Muscle layer of duodenum (tissue), 2 donors: Measurements from ENCODE around the gene RAB1B.

Experiments
- H3K27ac ChIP-seq: one replicate; pipeline ENCODE4 v1.7.0; 2013; ENCODE audit warnings: mild to moderate bottlenecking, low read length
- H3K27me3 ChIP-seq: one replicate; pipeline ENCODE4 v1.7.0; 2013; ENCODE audit warnings: low read depth, mild to moderate bottlenecking, control low read depth, low read length
- H3K36me3 ChIP-seq, 2 donors: one replicate each; pipeline ENCODE4 v1.7.0; 2013; ENCODE audit warnings: low read length in 2 of 2, control low read depth in 1 of 2, mild to moderate bottlenecking in 1 of 2; ENCODE audit not compliant: insufficient read depth in 2 of 2, control insufficient read depth in 1 of 2
- H3K4me1 ChIP-seq, 2 donors: one replicate each; pipeline ENCODE4 v1.7.0; 2013; ENCODE audit warnings: low read length in 2 of 2, mild to moderate bottlenecking in 2 of 2, control low read depth in 1 of 2, moderate library complexity in 1 of 2; ENCODE audit not compliant: insufficient read depth in 2 of 2, control insufficient read depth in 1 of 2
- H3K4me3 ChIP-seq, 2 donors: one replicate each; pipeline ENCODE4 v1.7.0; 2013; ENCODE audit warnings: low read length in 2 of 2, low read depth in 1 of 2, mild to moderate bottlenecking in 1 of 2
- H3K9me3 ChIP-seq, 2 donors: one replicate each; pipeline ENCODE4 v1.7.0; 2013; ENCODE audit warnings: low read length in 2 of 2, control low read depth in 1 of 2, mild to moderate bottlenecking in 1 of 2; ENCODE audit not compliant: control insufficient read depth in 1 of 2
- donor health status: healthy.

The RAB1B gene

DNA sequence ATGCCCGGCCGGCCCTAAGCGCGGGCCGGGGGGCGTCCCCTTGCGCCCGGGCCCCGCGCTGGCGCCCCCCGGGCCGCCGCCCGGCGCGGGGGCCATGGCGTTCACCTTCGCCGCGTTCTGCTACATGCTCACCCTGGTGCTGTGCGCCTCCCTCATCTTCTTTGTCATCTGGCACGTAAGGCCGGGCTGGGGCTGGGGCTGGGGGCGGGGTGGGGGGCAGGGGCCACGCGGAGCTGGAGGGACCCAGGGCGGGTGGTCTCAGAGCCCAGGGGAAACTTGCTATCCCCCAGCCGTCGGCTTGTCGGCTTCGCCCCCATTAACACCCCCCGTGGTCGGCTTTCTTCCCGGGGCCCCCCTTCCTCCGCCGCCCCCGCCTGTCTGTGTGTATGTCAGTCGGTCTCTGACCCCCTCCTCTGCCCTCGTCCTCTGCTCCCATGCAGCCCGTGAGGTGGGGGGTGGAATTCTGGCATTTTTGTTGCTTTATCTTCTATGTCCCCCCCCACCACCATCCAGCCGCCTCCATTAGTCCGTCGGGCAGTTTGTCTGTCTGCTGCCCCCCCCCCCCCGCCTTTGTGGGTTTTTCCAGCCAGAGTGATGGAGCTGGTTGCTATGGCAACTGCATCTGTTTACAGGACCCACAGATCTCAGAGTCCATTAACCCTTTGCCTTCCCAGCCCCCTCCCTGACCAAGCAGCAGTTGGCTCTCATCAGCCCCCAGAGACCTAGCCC lies 10.1 kb downstream of the RAB1B start:
- no peak overlapping the region for H3K4me3 ChIP-seq
- peaks cover 18 to 30% of the 10 kb centered on the region in 2 donors for H3K36me3 ChIP-seq
- H3K27ac ChIP-seq = no peak overlapping the region
- H3K27me3 ChIP-seq = no peaks in the 10 kb centered on the region
- peaks cover 0 to 26% of the 10 kb centered on the region in 2 donors for H3K4me1 ChIP-seq
- no peaks in the 10 kb centered on the region for H3K9me3 ChIP-seq

DNA sequence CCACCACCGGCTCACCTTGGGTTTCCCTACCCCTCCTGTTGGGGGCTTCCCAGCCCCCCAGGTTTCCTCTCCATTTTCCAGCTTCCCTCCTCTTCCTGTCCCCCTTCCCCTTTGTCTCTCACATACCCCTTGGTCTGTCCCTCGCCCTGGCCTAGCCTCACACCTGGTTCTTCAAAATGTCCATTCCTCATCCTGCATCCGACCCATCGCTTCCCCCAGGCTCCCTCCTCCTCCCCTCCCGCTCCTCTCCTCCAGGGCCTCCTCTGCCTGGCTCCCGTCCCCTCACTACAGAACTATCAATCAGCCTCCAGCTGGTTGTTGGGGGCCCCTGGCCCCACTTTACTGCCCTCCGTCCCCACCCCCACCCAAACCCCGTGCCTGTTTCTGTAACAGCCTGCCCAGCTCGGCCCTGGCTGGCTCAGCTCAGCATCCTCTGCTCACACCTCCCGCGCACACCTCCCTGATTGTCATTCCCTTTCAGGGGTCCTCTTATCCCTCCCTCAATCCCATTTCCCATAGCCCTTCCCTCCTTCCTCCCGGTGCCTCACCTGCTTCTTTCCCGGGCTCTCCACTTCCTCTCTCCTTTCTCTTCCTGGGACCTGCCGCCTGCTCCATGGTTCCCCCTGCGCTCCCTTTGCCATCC lies 10.8 kb downstream of the RAB1B start:
- Histone ChIP-seq H3K4me3 (no peak overlapping the region), H3K27me3 (no peaks in the 10 kb centered on the region), H3K36me3 (peaks cover 11 to 26% of the 10 kb centered on the region in 2 donors), H3K27ac (no peak overlapping the region), H3K4me1 (peaks cover 0 to 26% of the 10 kb centered on the region in 2 donors), H3K9me3 (no peaks in the 10 kb centered on the region)

DNA sequence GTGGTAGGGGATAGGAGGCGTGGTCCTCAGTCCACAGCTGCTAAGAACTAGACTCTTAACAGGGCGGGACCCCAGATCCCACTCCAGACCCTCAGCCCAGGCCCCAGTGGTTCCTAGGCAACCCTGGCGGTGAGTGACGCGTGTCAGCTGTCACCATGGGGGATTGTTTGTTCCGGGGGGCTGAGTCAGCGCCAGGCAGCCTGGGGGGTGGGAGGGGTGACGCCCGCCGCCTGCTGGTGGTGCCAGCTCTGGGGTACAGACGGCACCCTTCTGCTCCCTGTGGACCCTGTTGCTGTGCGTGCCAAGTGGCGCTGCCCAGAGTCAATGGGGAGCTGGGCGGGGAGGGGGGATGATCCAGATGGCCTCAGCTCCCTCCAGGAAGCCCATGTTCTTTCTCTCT lies 12.0 kb downstream of the RAB1B start:
- Histone ChIP-seq H3K36me3 (peaks cover 4 to 22% of the 10 kb centered on the region in 2 donors), H3K27ac (no peak overlapping the region), H3K4me1 (peaks cover 0 to 26% of the 10 kb centered on the region in 2 donors), H3K9me3 (no peaks in the 10 kb centered on the region), H3K4me3 (no peak overlapping the region), H3K27me3 (no peaks in the 10 kb centered on the region)

DNA sequence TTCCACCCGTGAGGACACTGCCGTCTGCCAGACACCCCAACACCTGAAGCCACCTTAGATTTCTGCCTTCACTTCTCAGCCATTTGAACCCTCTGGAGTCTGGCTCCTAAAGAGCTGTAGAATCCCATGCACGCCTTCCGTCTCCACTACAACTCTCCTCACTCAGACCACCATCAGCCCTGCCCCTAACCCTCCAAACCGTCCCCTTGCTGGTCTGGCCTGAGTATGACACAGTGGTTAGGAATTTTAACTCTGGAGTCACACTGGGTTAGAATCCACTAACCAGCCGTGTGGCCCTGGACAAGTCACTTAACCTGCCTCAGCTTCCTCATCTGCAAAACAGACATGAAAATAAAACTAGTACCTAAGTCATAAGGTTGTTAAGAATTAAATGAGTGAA lies 12.6 kb downstream of the RAB1B start:
- Histone ChIP-seq H3K27me3 (no peaks in the 10 kb centered on the region), H3K27ac (no peak overlapping the region), H3K4me3 (no peak overlapping the region), H3K36me3 (peaks cover 7 to 16% of the 10 kb centered on the region in 2 donors), H3K9me3 (no peaks in the 10 kb centered on the region), H3K4me1 (peaks cover 0 to 26% of the 10 kb centered on the region in 2 donors)

DNA sequence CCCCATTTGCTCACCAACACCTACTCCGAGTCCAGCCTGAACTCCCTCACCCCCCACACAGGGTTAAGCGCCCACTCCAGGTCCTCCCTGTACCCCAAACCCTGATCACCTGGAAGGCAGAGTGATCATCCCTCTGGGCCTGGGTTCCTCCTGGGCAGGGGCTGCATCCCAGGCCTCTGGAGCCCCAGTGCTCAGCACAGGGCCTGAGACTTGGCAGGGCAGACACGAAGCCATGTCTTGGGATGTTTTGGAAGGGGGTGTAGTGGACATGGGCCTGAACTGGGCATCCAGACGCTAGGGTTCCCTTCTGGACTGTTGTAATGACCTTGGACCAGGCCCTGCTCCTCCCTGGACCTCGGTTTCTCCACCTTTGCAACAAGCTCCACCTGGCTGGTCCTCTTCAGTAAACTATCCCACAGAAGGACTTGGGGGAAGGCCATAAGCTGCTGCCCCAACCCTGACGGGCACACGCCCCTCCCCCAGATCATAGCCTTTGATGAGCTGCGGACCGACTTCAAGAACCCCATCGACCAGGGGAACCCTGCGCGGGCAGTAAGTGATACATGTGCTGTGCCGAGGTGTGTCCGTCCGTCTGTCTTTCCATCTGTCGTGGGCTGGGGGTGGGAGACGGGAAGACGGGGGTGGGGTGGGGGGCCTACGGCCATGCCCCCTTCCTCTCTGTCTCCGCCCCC lies 13.5 kb downstream of the RAB1B start:
- Histone ChIP-seq H3K9me3 (no peaks in the 10 kb centered on the region), H3K36me3 (peaks cover 7 to 11% of the 10 kb centered on the region in 2 donors), H3K27ac (no peak overlapping the region), H3K4me3 (no peak overlapping the region), H3K4me1 (peaks cover 0 to 27% of the 10 kb centered on the region in 2 donors), H3K27me3 (no peaks in the 10 kb centered on the region)

DNA sequence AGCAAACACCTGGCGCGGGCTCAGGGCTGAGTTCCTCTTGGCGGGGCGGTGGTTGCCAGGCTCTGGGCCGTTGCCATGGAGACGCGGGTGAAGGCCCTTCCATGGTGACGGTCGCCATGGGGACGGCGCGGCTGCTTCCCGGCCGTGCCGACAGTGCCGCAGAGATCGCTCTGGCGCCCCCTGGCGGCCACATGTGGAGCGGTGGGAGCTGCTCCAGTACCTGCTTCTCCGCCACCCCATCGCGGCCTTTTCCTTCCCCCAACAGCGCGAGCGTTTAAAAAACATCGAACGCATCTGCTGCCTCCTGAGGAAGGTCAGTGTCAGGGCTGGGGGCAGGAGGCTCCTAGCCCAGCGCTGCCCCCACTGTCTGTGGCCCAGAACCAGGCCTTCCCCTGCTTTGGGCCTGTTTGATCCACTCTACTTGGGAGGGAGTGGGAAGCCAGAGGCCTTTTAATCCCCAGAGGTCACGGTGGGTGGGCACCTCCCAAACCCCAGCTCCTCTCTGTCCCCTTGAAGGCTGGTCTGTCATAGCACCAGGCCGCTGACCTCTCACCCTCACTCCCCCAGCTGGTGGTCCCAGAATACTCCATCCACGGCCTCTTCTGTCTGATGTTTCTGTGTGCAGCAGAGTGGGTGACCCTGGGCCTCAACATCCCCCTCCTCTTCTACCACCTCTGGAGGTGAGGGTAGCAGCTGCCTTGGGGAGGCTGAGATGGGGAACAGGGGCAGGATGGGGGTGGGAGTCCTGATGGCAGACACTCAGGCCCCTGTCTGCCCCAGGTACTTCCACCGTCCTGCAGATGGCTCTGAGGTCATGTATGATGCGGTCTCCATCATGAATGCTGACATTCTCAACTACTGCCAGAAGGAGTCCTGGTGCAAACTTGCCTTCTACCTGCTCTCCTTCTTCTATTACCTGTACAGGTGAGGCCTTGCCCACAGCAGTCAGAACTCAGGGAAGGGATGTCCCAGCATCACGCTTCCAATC lies 14.3 kb downstream of the RAB1B start:
- H3K9me3 ChIP-seq = no peaks in the 10 kb centered on the region
- H3K36me3 ChIP-seq = peaks cover 7 to 11% of the 10 kb centered on the region in 2 donors
- peaks cover 0 to 32% of the 10 kb centered on the region in 2 donors for H3K4me1 ChIP-seq
- no peaks in the 10 kb centered on the region for H3K27me3 ChIP-seq
- no peak overlapping the region for H3K4me3 ChIP-seq
- no peak overlapping the region for H3K27ac ChIP-seq

DNA sequence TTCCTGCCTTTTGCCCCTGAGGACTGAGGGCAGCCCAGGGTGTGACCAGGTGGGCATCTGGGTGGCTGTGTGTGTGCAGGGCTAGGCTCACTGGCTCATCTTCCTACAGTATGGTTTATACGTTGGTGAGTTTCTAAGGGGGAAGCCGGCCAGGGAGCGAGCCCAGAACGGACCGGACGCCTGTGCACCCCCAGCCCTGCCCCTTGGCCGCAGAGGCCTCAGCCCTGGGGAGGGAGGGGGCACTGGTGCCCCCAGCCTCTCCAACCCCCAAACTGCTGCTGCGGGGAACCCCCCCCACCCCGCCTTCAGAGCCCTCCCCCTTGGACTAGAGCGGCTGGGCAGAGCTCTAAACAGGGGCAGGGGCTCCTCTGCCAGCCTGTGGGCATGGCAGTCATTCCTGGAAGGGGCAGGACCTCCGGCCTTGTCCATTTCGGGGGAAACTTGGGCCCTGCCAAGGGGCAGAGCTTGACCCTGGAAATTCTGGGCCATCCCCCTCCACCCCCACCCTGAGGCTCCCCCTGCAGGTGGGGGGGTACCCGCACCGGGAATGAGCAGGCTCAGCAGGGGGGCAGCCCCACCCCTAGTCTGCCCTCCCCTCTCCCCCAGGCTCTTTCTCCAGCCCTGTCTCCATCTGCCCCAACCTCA lies 15.1 kb downstream of the RAB1B start:
- no peaks in the 10 kb centered on the region for H3K27me3 ChIP-seq
- H3K27ac ChIP-seq = no peak overlapping the region
- no peak overlapping the region for H3K4me3 ChIP-seq
- H3K9me3 ChIP-seq = no peaks in the 10 kb centered on the region
- H3K4me1 ChIP-seq = peaks cover 7 to 37% of the 10 kb centered on the region in 2 donors
- H3K36me3 ChIP-seq = peaks cover 7 to 12% of the 10 kb centered on the region in 2 donors

DNA sequence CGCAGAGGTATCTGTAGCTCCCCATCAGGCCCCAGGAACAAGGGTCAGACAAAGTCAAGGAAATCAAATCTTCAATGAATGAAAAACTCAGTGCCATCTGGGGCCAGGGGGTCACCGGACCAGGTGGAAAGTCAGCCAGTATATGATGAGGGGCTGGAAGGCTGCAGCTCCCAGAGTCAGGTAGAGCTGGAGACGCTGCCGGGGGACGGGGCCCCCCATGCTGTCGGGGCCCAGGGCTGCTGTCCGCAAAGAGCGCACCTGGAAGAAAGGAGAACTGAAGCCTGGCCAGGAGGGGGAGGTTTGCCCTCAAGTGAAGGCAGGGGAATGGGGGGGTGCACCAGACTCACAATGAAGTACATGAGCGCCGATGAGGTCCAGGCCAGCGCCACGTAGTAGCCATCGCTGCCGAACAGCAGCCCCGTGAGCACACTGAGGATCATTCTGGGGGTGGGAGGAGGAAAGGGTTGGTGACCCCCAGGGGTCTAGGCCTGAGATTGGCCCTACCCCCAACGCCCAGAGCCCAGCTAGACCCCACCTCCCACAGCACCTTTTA lies 16.2 kb downstream of the RAB1B start:
- Histone ChIP-seq H3K27ac (no peak overlapping the region), H3K4me3 (no peak overlapping the region), H3K36me3 (peaks cover 7 to 17% of the 10 kb centered on the region in 2 donors), H3K27me3 (no peaks in the 10 kb centered on the region), H3K9me3 (no peaks in the 10 kb centered on the region), H3K4me1 (peaks cover 7 to 35% of the 10 kb centered on the region in 2 donors)

DNA sequence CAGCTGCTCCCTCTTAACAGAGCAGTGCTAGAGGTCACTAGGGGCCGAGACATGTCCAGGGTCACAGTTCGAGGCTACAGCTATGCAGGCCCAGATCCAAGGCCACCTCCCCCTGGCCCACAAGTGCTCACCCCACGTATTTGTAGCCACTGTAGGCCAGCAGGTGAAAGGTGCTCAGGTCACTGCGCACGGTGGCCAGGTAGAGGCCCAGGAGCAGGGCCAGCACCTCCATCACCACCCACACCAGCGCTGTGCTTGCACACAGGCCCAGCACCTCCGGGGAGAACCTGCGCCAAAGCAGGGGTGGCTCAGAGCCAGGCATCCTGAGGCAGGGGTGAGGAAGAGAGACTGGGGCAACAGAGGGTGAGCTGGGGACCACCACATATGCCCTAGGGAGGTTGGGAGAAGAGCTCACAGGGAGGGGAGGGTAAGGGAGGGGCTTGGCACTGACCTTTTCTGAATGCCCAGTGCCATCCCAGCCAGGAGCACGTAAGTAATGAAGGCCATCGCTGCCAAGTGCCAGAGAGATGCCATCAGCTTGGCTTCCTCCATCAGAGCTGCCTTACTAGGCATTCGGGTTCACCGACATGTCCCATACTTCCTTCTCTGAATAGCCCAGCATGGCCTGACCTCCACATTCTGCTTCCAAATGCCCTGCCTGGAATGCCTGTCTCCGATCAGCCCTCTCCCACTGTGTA lies 17.0 kb downstream of the RAB1B start:
- Histone ChIP-seq H3K4me3 (no peak overlapping the region), H3K27me3 (no peaks in the 10 kb centered on the region), H3K27ac (no peak overlapping the region), H3K36me3 (peaks cover 7 to 17% of the 10 kb centered on the region in 2 donors), H3K4me1 (peaks cover 12 to 41% of the 10 kb centered on the region in 2 donors), H3K9me3 (no peaks in the 10 kb centered on the region)

DNA sequence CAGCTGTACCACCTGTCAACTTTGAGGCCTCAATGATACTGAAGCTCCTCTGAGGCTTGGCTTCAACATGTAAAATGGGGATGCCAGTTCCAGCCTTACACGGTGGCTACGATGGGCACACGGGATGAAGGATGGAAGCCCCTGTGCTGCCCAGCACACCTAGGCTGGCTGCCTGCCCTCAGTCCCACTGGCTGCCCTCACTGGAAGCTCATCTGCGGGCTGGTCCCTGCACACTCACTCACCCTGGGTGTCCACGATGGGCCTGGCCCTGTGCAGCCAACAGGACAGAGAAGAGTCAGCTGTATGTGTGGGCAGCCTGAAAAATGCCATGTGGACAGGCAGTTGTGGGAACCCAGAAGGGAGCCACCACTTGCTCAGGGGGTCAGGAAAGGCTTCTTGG lies 18.3 kb downstream of the RAB1B start:
- peaks cover 12 to 41% of the 10 kb centered on the region in 2 donors for H3K4me1 ChIP-seq

More for the DNA sequence above, 18.3 kb downstream of the RAB1B start:
- H3K27ac ChIP-seq = no peak overlapping the region
- no peaks in the 10 kb centered on the region for H3K9me3 ChIP-seq
- peaks cover 6% of the 10 kb centered on the region for H3K27me3 ChIP-seq
- no peak overlapping the region for H3K4me3 ChIP-seq
- peaks cover 7 to 17% of the 10 kb centered on the region in 2 donors for H3K36me3 ChIP-seq
